K562 (cell line): ENCODE measurements around the gene POU2AF1. TPM values are rescaled to one million over a fixed set of nuclear protein-coding genes. Genes with fewer than 3 reads are reported as not detected.

Source experiments
- polyA plus RNA-seq, 8 experiments: library from polyadenylated mRNA; depleted of rRNA in 4 of 8; stranded (reverse) in 5 of 8; unstranded in 3 of 8; fragments of >200 nt; fragmentation: Nextera tagmentation in 2 of 8; fragmentation: Illumina TruSeq in 1 of 8; extraction: Ambion mirVana in 2 of 8; extraction: Trizol in 1 of 8; gene quantifications; 2 replicates each; pipeline versions ENCODE4 v1.2.1 to v1.2.3, GENCODE V29; 2011 to 2014; ENCODE audit warnings: inconsistent platforms in 1 of 8, missing spikeins in 1 of 8
- total RNA-seq, 7 experiments: library from RNA; depleted of rRNA in 6 of 7; stranded (reverse); fragments of >200 nt in 6 of 7; fragmentation: Illumina TruSeq in 2 of 7; extraction: Trizol in 2 of 7; gene quantifications; 2 replicates each; pipeline versions ENCODE4 v1.2.1 to v1.2.3, GENCODE V29; 2011 to 2021; ENCODE audit warnings: low replicate concordance in 1 of 7
- TF ChIP-seq, protein P1 (sequence below), 2 experiments: fragments of 450-650 bp; formaldehyde crosslinking in 1 of 2; IDR thresholded peaks; 2 replicates each; pipeline versions ENCODE4 v1.4.0 to v1.6.1; 2014 to 2020; ENCODE audit warnings: mild to moderate bottlenecking in 2 of 2, borderline replicate concordance in 1 of 2, low read depth in 1 of 2

Gene POU2AF1
- total and polyA plus RNA-seq, 9 of the 15 experiments (the other 6 are each of a cell fraction or from before 2014, with no cell fraction given) = 0.09 TPM; not detected in 8

DNA sequence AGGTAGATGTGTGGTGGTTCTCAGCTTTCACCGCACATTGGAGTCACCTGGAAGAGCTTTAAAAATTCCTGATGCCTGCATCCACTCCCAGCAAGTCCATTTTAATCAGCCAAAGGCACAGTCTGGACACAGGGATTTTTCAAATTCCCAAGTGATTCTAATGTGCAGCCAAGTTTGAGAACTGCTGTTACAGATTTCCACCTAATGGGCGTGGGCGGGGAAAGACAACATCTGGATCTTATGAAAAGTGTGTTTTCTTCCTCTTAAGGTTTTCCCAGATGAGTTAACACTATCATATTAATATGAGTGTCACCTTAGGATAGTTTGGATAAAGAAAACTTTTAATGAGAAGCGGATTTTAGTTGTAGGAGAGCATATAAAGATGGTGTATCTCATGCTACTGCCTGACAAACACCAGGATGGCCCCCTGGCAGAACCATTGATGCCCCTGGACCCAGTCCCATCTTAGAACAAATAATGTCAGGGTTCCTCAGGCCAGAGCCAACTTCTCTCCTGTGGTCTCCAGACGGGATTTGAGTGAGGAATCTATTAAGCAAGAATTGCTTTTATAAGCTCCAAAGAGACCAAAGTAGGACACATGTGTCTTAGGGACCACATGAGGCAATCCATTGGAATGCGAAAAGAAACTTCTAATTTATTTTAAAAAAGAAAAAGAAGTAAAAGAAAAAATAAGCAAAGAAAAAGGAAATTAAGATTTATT is 31.9 kb downstream of the POU2AF1 start (continued):
- TF ChIP-seq, protein P1, sequence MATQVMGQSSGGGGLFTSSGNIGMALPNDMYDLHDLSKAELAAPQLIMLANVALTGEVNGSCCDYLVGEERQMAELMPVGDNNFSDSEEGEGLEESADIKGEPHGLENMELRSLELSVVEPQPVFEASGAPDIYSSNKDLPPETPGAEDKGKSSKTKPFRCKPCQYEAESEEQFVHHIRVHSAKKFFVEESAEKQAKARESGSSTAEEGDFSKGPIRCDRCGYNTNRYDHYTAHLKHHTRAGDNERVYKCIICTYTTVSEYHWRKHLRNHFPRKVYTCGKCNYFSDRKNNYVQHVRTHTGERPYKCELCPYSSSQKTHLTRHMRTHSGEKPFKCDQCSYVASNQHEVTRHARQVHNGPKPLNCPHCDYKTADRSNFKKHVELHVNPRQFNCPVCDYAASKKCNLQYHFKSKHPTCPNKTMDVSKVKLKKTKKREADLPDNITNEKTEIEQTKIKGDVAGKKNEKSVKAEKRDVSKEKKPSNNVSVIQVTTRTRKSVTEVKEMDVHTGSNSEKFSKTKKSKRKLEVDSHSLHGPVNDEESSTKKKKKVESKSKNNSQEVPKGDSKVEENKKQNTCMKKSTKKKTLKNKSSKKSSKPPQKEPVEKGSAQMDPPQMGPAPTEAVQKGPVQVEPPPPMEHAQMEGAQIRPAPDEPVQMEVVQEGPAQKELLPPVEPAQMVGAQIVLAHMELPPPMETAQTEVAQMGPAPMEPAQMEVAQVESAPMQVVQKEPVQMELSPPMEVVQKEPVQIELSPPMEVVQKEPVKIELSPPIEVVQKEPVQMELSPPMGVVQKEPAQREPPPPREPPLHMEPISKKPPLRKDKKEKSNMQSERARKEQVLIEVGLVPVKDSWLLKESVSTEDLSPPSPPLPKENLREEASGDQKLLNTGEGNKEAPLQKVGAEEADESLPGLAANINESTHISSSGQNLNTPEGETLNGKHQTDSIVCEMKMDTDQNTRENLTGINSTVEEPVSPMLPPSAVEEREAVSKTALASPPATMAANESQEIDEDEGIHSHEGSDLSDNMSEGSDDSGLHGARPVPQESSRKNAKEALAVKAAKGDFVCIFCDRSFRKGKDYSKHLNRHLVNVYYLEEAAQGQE (IDR thresholded peaks at IDR 0.05; ENCODE audit: borderline replicate concordance) = no peak
- TF ChIP-seq, protein P1 (CRISPR knock-in tag; IDR thresholded peaks at IDR 0.05; ENCODE audit: low read depth) = no peak
- TF ChIP-seq, all 486 proteins: peak for 0
